Panc1 (cell line): Measurements from ENCODE around the gene NUMBL. TPM values are rescaled to one million over a fixed set of nuclear protein-coding genes. Genes with fewer than 3 reads are reported as not detected.

Experiments
- ATAC-seq: fragments of 200-7000 bp; cut with Tn5 transposase; 2 replicates; pipeline ENCODE4 v1.9.1; 2020; ENCODE audit warnings: mild to moderate bottlenecking, moderate library complexity
- BruUV-seq: library from RNA; stranded (reverse); fragments of 400-500 nt; replicated peaks from 2 replicates; lab custom pipeline; 2021; lab: Mats Ljungman, UMichigan
- CTCF ChIA-PET: fragments of 300-600 bp; sonication (Branson Sonifier 250); formaldehyde crosslinking; loops from one replicate; lab custom pipeline; 2022; ENCODE audit warnings: antibody characterized with exemption; lab: Charles Lee
- POLR2A ChIA-PET: fragments of 300-600 bp; sonication (Branson Sonifier 250); formaldehyde crosslinking; loops from one replicate; lab custom pipeline; 2022; ENCODE audit warnings: antibody characterized with exemption; lab: Charles Lee
- DNase-seq: peaks from one replicate; pipeline ENCODE4 v3.0.0-alpha.2; 2010; ENCODE audit warnings: low read depth, low spot score
- H3K27ac ChIP-seq: 2 replicates; pipeline ENCODE4 v1.5.1; 2011; ENCODE audit warnings: mild to moderate bottlenecking, low read length, inconsistent platforms
- H3K27me3 ChIP-seq: fragments of 200-500 bp; sonication (Bioruptor generic); 2 replicates; pipeline ENCODE4 v1.6.0; 2014; ENCODE audit warnings: low read length, inconsistent platforms; ENCODE audit not compliant: control insufficient read depth, insufficient read depth
- H3K36me3 ChIP-seq: fragments of 200-500 bp; sonication (Bioruptor generic); 2 replicates; pipeline ENCODE4 v1.5.1; 2014; ENCODE audit warnings: inconsistent platforms, mild to moderate bottlenecking, low read length, moderate library complexity; ENCODE audit not compliant: control insufficient read depth, insufficient read depth
- H3K4me1 ChIP-seq: 2 replicates; pipeline ENCODE4 v1.5.1; 2011; ENCODE audit warnings: inconsistent platforms, mild to moderate bottlenecking, low read length, moderate library complexity; ENCODE audit not compliant: control insufficient read depth, insufficient read depth
- H3K4me3 ChIP-seq, 2 experiments: 2 replicates each; pipeline ENCODE4 v1.5.1; 2011 to 2012; ENCODE audit warnings: low read depth in 2 of 2, low read length in 2 of 2, mild to moderate bottlenecking in 2 of 2, inconsistent platforms in 1 of 2, moderate library complexity in 1 of 2
- H3K9me3 ChIP-seq: fragments of 200-500 bp; sonication (Bioruptor generic); 2 replicates; pipeline ENCODE4 v1.5.1; 2014; ENCODE audit warnings: low read depth, mild to moderate bottlenecking, inconsistent platforms, low read length, moderate library complexity; ENCODE audit not compliant: control insufficient read depth, insufficient read depth
- CTCF ChIP-seq: fragments of 450-650 bp; IDR thresholded peaks from 2 replicates; pipeline ENCODE4 v1.5.1; 2017; ENCODE audit warnings: mild to moderate bottlenecking
- POLR2AphosphoS5 ChIP-seq: IDR thresholded peaks from 2 replicates; pipeline ENCODE4 v1.6.1; 2012; ENCODE audit warnings: mild to moderate bottlenecking, low read depth, low read length, moderate library complexity
- REST ChIP-seq, 2 experiments: IDR thresholded peaks; 2 replicates each; pipeline ENCODE4 v1.6.1; 2011 to 2012; ENCODE audit warnings: low read depth in 2 of 2, control low read depth in 1 of 2, low read length in 1 of 2, mild to moderate bottlenecking in 1 of 2, moderate library complexity in 1 of 2; ENCODE audit not compliant: insufficient read depth in 1 of 2
- SIN3A ChIP-seq: IDR thresholded peaks from 2 replicates; pipeline ENCODE4 v1.6.1; 2012; ENCODE audit warnings: low read depth, mild to moderate bottlenecking, low read length, moderate library complexity, borderline replicate concordance; ENCODE audit not compliant: insufficient read depth
- TCF7L2 ChIP-seq: IDR thresholded peaks from 2 replicates; pipeline ENCODE4 v1.6.1; 2011; ENCODE audit warnings: mild to moderate bottlenecking, low read depth, low read length, inconsistent platforms
- in situ Hi-C: cut with HindIII; loops from 2 replicates; pipeline ENCODE4 v1.10.0; 2016; ENCODE audit warnings: low sequenced_read_pairs, low pct_unique_long_range_greater_than_20kb
- intact Hi-C: fragments of 100-400 bp; cut with micrococcal nuclease; formaldehyde crosslinking; loops from one replicate; pipeline ENCODE4 v1.10.0; 2022; ENCODE audit not compliant: unreplicated experiment
- total RNA-seq: library from RNA; stranded (reverse); gene quantifications from one replicate; pipeline ENCODE4 v1.2.1, GENCODE V29; 2021; ENCODE audit not compliant: unreplicated experiment

NUMBL gene
- total RNA-seq, 1 experiment from 2014 or later: 27.6 TPM

- Histone ChIP-seq H3K9me3 (no peaks in the 10 kb centered on the region), H3K4me3 (no peak overlapping the region), H3K27ac (no peak overlapping the region), H3K27me3 (no peaks in the 10 kb centered on the region), H3K36me3 (no peaks in the 10 kb centered on the region), H3K4me1 (peaks cover 8% of the 10 kb centered on the region)
- DNase-seq (no peak), ATAC-seq (no peak)
- ChIA-PET POLR2A (interaction anchor here (0.5 kb wide), 1 partner anchor 14 kb away, joined by 3 read pairs; no protein-coding TSS in a partner anchor), CTCF (no interaction called here)
- intact Hi-C loops (loop anchor here (10.0 kb wide), 1 partner anchor 143 kb away; no protein-coding TSS in a partner anchor), in situ Hi-C loops (no loop called here)
- TF ChIP-seq TCF7L2 (no peak), POLR2AphosphoS5 (no peak), CTCF (no peak), SIN3A (no peak), REST (IDR thresholded peaks at IDR 0.05; ENCODE audit: insufficient read depth in 1 of 2, low read depth in 2 of 2, low read length in 1 of 2) (no peak)
- no TSS peak for BruUV-seq
These were observed 28.8 kb downstream of the NUMBL start for GRCh38 chr19:40661616-40662015.

- intact Hi-C loops (no loop called here), in situ Hi-C loops (no loop called here)
- DNase-seq: no peak
- Histone ChIP-seq H3K27me3 (no peaks in the 10 kb centered on the region), H3K36me3 (no peaks in the 10 kb centered on the region), H3K27ac (no peak overlapping the region), H3K4me1 (peaks cover 5% of the 10 kb centered on the region; the same call in 1 of the 2 replicates), H3K4me3 (no peak overlapping the region), H3K9me3 (no peaks in the 10 kb centered on the region)
- POLR2A ChIA-PET: no interaction called here
- no peak for ATAC-seq
- TF ChIP-seq CTCF (no peak), SIN3A (no peak), REST (IDR thresholded peaks at IDR 0.05; ENCODE audit: insufficient read depth in 1 of 2, low read depth in 2 of 2, low read length in 1 of 2) (no peak), POLR2AphosphoS5 (no peak), TCF7L2 (no peak)
- BruUV-seq: no TSS peak
- CTCF ChIA-PET: interaction anchor here (0.6 kb wide), 1 partner anchor 262 kb away, joined by 3 read pairs; no protein-coding TSS in a partner anchor
These were observed 30.9 kb downstream of the NUMBL start for GRCh38 chr19:40659566-40659965.
